Neutrophil (primary cell): ENCODE measurements around the gene TEX19.
A peak's percentile ranks its signal among the peaks of the same experiment; 100 is the strongest.

Experiments used
- H3K27ac ChIP-seq: fragments of 200-600 bp; sonication (generic); 2 replicates; pipeline ENCODE4 v1.5.1; 2016; ENCODE audit warnings: mild to moderate bottlenecking, moderate library complexity
- H3K27me3 ChIP-seq: fragments of 200-600 bp; sonication (generic); 2 replicates; pipeline ENCODE4 v1.6.0; 2016; ENCODE audit warnings: mild to moderate bottlenecking
- H3K36me3 ChIP-seq: fragments of 200-600 bp; sonication (generic); 2 replicates; pipeline ENCODE4 v1.5.1; 2017
- H3K4me1 ChIP-seq, 2 experiments: fragments of 200-600 bp in 1 of 2; sonication (generic) in 1 of 2; 1 replicate in 1 of 2; 2 replicates in 1 of 2; pipeline versions ENCODE4 v1.5.1 to v1.6.1; 2013 to 2016; ENCODE audit warnings: low read depth in 1 of 2, low read length in 1 of 2, mild to moderate bottlenecking in 1 of 2, moderate library complexity in 1 of 2; ENCODE audit not compliant: control insufficient read depth in 1 of 2, insufficient read depth in 1 of 2
- H3K4me3 ChIP-seq, 2 experiments: fragments of 200-600 bp in 1 of 2; sonication (generic) in 1 of 2; 1 replicate in 1 of 2; 2 replicates in 1 of 2; pipeline ENCODE4 v1.5.1; 2013 to 2016; ENCODE audit warnings: low read depth in 1 of 2, low read length in 1 of 2, mild to moderate bottlenecking in 1 of 2, moderate library complexity in 1 of 2
- H3K9me3 ChIP-seq: fragments of 200-600 bp; sonication (generic); 2 replicates; pipeline ENCODE4 v1.5.1; 2016
- CTCF ChIP-seq: fragments of 200-600 bp; sonication (generic); IDR thresholded peaks from 2 replicates; pipeline ENCODE4 v1.5.1; 2016; ENCODE audit warnings: antibody characterized with exemption

Gene TEX19

GRCh38 chr17:82324566-82325285 lies 34.3 kb upstream of the TEX19 start:
- Histone ChIP-seq H3K4me1 (peaks cover 0 to 6% of the 10 kb centered on the region in 2 experiments), H3K27ac (peak overlapping the region; percentile 42), H3K4me3 (no peak overlapping the region), H3K9me3 (no peaks in the 10 kb centered on the region), H3K27me3 (peaks cover 35% of the 10 kb centered on the region), H3K36me3 (peaks cover 34% of the 10 kb centered on the region)
- no peak for TF ChIP-seq CTCF

- no peak overlapping the region for H3K4me3 ChIP-seq
- H3K9me3 ChIP-seq: no peaks in the 10 kb centered on the region
- H3K27ac ChIP-seq: no peak overlapping the region
- peaks cover 34% of the 10 kb centered on the region for H3K36me3 ChIP-seq
- peaks cover 0 to 6% of the 10 kb centered on the region in 2 experiments for H3K4me1 ChIP-seq
- no peak for TF ChIP-seq CTCF
- peaks cover 36% of the 10 kb centered on the region for H3K27me3 ChIP-seq
Measured at GRCh38 chr17:82325286-82326180, 33.5 kb upstream of the TEX19 start.

GRCh38 chr17:82327289-82327688 lies 31.8 kb upstream of the TEX19 start:
- H3K4me1 ChIP-seq: peaks cover 3 to 5% of the 10 kb centered on the region in 2 experiments
- H3K27ac ChIP-seq: no peak overlapping the region
- peaks cover 43% of the 10 kb centered on the region for H3K27me3 ChIP-seq
- no peaks in the 10 kb centered on the region for H3K9me3 ChIP-seq
- H3K4me3 ChIP-seq: no peak overlapping the region
- peaks cover 24% of the 10 kb centered on the region for H3K36me3 ChIP-seq
- no peak for TF ChIP-seq CTCF

- Histone ChIP-seq H3K9me3 (no peaks in the 10 kb centered on the region), H3K4me3 (no peak overlapping the region), H3K27me3 (peaks cover 43% of the 10 kb centered on the region), H3K36me3 (peaks cover 19% of the 10 kb centered on the region), H3K4me1 (peaks cover 7 to 9% of the 10 kb centered on the region in 2 experiments), H3K27ac (no peak overlapping the region)
- TF ChIP-seq CTCF: no peak
Measured at GRCh38 chr17:82327757-82328140, 31.3 kb upstream of the TEX19 start.

- peaks cover 43% of the 10 kb centered on the region for H3K27me3 ChIP-seq
- peaks cover 13% of the 10 kb centered on the region for H3K36me3 ChIP-seq
- peaks cover 12 to 15% of the 10 kb centered on the region in 2 experiments for H3K4me1 ChIP-seq
- no peak overlapping the region for H3K4me3 ChIP-seq
- no peak overlapping the region for H3K27ac ChIP-seq
- TF ChIP-seq CTCF: no peak
- H3K9me3 ChIP-seq: no peaks in the 10 kb centered on the region
Measured at GRCh38 chr17:82328141-82328993, 30.7 kb upstream of the TEX19 start.
